VCaP (cell line): ENCODE measurements around the gene ATP1A2.

Experiments
- H3K27ac ChIP-seq: fragments of 450-650 bp; 2 replicates; pipeline ENCODE4 v1.5.1; 2017
- TF ChIP-seq, protein P1 (sequence below): fragments of 450-650 bp; conservative IDR thresholded peaks from 2 replicates; pipeline ENCODE4 v1.5.1; 2017; ENCODE audit warnings: mild to moderate bottlenecking, moderate library complexity

ATP1A2 gene

DNA sequence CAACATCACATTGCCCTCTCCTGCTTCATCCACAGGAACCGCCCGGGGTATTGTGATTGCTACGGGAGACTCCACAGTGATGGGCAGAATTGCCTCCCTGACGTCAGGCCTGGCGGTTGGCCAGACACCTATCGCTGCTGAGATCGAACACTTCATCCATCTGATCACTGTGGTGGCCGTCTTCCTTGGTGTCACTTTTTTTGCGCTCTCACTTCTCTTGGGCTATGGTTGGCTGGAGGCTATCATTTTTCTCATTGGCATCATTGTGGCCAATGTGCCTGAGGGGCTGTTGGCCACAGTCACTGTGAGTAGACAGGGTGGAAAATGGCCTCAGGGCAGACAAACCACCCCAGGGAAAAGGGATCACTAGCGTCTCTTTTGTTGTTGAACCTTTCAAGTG is 48.6 kb downstream of the ATP1A2 start:
- no peak overlapping the region for H3K27ac ChIP-seq
- TF ChIP-seq, protein P1, sequence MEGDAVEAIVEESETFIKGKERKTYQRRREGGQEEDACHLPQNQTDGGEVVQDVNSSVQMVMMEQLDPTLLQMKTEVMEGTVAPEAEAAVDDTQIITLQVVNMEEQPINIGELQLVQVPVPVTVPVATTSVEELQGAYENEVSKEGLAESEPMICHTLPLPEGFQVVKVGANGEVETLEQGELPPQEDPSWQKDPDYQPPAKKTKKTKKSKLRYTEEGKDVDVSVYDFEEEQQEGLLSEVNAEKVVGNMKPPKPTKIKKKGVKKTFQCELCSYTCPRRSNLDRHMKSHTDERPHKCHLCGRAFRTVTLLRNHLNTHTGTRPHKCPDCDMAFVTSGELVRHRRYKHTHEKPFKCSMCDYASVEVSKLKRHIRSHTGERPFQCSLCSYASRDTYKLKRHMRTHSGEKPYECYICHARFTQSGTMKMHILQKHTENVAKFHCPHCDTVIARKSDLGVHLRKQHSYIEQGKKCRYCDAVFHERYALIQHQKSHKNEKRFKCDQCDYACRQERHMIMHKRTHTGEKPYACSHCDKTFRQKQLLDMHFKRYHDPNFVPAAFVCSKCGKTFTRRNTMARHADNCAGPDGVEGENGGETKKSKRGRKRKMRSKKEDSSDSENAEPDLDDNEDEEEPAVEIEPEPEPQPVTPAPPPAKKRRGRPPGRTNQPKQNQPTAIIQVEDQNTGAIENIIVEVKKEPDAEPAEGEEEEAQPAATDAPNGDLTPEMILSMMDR, result no peak

DNA sequence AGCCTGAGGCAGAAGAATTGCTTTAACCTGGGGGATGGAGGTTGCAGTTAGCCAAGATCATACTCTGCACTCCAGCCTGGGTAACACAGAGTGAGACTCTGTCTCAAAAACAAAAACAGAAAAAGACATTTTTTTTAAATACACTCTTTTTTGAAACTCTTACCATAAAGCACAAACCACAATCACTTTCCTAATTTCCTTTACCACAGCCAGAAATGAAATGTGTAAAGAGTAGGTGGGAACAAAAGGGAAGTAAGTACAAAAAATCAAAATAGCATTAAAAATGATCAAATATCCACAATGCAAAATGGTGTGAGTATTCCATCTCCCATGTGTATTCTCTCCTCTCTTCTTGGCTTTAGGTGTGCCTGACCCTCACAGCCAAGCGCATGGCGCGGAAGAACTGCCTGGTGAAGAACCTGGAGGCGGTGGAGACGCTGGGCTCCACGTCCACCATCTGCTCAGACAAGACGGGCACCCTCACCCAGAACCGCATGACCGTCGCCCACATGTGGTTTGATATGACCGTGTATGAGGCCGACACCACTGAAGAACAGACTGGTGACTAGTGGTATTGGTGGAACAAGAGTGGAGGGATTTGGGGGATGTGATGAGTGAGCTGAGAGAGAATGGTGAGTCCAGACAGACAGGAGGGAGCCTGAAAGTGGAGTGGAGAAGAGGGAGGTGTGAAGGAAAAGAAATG is 50.8 kb downstream of the ATP1A2 start:
- no peak overlapping the region for H3K27ac ChIP-seq
- TF ChIP-seq, protein P1, result no peak

DNA sequence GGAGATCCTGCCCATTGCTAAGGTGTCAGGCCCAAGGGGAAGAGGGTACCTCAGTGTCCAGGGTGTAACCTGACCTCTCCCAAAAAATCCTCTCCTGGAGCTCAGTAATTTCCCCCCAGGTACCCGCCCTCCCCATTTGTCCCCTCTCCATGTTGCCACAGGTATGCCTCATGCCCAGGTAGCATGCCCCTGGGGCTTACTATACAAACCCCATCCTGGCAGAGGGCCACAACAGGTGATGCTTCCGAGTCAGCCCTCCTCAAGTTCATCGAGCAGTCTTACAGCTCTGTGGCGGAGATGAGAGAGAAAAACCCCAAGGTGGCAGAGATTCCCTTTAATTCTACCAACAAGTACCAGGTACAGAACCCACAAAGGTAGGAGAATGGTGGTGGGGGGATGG is 51.5 kb downstream of the ATP1A2 start:
- no peak overlapping the region for H3K27ac ChIP-seq
- TF ChIP-seq, protein P1, result no peak

DNA sequence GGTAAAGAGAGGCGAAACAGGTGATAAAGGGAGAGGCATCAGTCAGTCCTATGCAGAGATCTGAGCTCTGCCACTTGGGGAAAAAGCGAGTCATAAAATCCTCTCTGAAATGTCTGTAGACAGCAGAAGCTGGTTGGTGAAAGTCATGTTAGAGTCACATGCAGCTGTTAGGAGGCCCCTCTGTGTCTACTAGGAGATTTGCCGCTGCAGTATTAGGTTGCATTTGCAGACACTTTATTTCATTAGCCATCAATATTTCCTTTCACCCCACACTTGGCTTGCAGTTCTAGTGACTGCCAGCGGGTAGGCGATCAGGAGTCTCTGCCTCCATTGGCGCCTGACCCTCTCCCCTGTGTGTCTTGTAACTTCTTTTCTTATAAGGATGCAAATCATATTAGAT is 52.0 kb downstream of the ATP1A2 start:
- TF ChIP-seq, protein P1, result no peak
- H3K27ac ChIP-seq, result no peak overlapping the region

DNA sequence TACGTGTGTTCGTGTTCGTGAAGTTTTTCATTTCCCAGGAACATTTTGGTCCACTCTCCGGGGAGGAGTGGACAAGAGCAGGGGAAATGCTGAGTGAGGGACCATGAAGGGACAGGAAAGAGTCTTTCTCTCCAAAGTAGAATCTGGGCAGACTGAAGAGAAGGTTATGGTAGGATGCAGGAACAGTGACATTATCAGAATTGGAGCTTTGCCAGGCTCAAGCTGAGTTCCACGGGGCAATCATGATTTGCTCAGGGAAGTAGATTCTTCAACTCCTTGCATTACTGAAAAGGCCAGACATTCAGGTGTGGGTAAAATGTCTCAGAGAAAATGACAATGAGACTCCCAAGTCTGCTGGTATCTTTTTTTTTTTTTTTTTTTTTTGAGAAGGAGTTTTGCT is 52.5 kb downstream of the ATP1A2 start:
- no peak overlapping the region for H3K27ac ChIP-seq
- TF ChIP-seq, protein P1, result no peak

DNA sequence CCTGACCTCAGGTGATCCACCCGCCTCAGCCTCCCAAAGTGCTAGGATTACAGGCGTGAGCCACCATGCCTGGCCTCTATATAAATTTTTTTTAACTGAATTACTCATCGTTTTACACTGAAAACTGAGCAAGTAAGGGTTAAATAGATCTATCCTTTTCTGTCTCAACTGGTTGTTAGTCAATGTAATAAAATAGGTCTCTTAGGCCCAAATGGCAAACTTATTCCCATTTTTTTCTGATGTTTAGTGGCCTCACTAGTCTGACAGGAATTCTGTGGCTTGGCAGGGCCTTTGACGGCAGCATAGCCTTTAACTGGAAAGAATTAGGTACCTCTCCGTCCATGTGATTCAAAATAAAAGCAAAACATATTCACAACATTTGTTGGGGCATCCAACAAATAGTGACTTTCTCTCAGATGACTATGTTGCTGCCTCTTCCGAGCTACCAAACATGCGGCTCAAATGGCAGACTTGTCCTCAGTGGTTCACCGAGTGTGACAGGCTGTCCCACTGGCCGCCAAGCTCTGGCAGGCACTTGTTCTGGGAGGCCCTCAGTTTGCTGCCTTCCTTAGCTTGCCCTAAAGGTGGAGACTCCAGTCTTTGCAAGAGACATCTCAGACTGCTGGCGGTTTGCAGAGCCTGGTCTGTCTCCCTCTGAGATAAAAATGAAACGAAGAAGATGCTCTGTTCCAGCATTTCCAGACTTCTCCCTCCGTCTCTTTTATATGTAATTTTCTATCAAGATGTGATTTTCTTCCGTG is 53.2 kb downstream of the ATP1A2 start:
- no peak overlapping the region for H3K27ac ChIP-seq
- TF ChIP-seq, protein P1, result no peak

DNA sequence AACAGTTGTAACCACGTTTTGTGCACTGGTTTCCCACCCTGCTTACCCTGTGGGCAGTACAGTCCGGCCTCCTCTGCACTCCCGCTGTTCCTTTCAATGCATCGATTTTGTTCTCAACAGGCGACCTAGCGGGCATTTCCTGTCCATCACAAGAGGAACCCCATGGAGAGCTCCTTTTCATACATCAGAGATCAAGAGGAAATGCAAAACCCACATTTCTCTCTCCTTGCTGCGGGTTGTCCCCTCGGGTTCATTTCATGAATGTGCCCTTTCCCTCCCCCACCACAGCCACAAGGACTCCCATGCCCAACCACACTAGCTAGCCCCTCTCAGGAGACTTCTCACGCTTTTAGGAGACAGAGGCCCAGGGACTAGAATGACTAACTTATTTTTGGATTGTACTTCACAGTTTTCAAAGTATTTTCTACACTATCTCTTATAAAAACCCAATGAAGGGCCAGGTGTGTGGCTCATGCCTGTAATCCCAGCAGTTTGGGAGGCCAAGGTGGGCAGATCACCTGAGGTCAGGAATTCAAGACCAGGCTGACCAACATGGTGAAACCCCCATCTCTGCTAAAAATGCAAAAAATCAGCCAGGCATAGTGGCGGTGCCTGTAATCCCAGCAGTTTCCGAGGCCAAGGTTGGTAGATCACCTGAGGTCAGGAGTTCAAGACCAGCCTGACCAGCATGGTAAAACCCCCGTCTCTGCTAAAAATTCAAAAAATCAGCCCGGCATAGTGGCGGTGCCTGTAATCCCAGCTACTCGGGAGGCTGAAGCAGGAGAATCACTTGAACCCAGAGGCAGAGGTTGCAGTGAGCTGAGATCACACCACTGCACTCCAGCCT is 54.2 kb downstream of the ATP1A2 start:
- H3K27ac ChIP-seq, result no peak overlapping the region
- TF ChIP-seq, protein P1, result no peak
